ENCODE results near the gene NDFIP2.

The NDFIP2 gene

DNA sequence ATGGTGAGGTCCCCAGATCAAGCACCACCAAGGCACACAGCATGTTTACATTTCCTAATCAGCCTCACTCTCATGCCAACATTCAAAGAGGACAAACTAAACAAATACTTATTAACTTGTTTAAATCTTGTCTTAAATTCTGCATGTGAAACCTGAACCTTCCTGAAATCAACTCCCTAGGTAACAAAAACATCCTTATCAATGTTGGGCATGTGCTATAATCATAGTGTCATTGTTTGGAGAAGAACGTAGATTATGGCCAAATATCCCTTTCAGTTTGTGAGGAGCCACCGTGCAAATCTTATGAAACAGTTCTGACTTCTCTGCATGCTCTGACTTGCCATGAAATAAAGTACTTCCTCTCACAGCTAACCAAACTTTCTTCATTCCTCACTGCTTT, 123.8 kb downstream of the NDFIP2 start:
- no peak overlapping the region for H3K4me3 ChIP-seq
- intact Hi-C loops (cut with DNase I; ENCODE audit: low total_unique reads), result no loop called here
- H3K4me1 ChIP-seq, result no peaks in the 10 kb centered on the region

More for the DNA sequence above, 123.8 kb downstream of the NDFIP2 start:
- Histone ChIP-seq H3K27me3 (no peaks in the 10 kb centered on the region), H3K27ac (no peak overlapping the region), H3K9me3 (no peaks in the 10 kb centered on the region), H3K36me3 (no peaks in the 10 kb centered on the region)
- DNase-seq, result no peak
- no peak for TF ChIP-seq CTCF (IDR thresholded peaks at IDR 0.05)
